Activated CD8-positive, alpha-beta memory T cell treated with anti-CD3 and anti-CD28 coated beads for 4 hours (primary cell): ENCODE results near the gene LRRTM4.
"Not testable (repeated sequence)": the region's sequence is repeated elsewhere in the genome, so short reads cannot be mapped to it uniquely, and the experiment has no call there.

ENCODE experiments used
- DNase-seq, 2 donors: peaks; one replicate each; pipeline ENCODE4 v3.0.0-alpha.2; 2020; ENCODE audit warnings: low read depth in 2 of 2

Gene LRRTM4

DNA sequence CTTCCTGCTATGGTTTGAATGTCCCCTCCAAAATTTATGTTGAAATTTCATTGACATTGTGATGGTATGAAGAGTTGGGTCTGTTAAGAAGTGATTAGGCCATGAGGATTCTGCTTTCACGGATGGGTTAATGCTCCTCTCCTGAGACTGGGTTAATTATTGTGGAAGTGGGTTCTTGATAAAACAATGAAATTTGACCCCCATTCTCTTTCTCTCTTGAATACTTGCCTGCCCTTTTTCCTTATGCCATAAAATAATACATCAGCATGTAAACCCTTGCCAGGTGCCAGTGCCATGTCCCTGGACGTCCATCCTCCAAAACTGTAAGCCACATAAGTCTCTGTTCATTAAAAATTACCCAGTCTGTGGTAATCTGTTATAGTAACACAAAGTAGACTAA is 352.8 kb downstream of the LRRTM4 start:
- no peak for DNase-seq

GRCh38 chr2:77164021-77164420 is 358.2 kb downstream of the LRRTM4 start:
- not testable (repeated sequence) for DNase-seq

- DNase-seq, result no peak
These were observed 361.2 kb downstream of the LRRTM4 start for GRCh38 chr2:77161009-77161408.

DNA sequence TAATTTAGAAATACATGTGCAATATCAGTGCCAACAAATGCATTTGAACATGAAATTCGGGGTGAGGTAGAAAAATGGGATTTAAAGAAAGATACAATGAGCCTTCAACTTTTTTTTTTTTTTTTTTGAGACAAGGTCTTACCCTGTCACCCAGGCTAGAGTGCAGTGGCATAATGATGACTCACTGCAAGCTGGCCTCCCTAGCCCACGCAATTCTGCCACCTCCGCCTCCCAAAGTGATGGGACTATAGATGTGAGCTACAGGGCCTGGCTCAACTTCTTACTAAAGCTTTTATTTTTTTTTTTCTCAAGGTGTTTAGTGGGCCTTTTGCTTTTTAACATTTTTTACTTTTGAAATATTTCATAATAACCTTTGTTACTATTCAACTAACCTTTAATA is 365.6 kb downstream of the LRRTM4 start:
- DNase-seq, result no peak

- no peak for DNase-seq
These were observed 366.7 kb downstream of the LRRTM4 start for GRCh38 chr2:77155511-77155910.

GRCh38 chr2:77149565-77149964 is 372.6 kb downstream of the LRRTM4 start:
- no peak for DNase-seq

GRCh38 chr2:77147153-77147552 is 375.0 kb downstream of the LRRTM4 start:
- no peak for DNase-seq

DNA sequence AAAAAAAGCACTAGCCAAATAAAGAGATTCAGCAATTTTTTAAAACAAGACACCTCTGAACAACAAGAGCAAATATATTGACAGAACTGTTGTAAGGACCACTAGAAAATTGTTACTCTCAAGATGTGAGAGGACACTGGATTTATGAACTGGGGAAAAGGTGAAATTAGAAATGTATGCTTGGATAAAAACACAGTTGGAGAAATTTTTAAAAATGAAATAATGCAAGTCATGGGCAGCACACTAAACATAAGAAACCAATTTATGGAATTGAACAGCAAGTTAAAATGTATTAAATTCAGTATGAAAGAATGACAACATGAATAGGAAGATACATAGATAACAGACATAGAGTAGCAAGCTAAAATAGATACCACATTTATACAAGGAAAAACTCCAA is 377.4 kb downstream of the LRRTM4 start:
- no peak for DNase-seq

GRCh38 chr2:77142141-77142540 is 380.0 kb downstream of the LRRTM4 start:
- no peak for DNase-seq

DNA sequence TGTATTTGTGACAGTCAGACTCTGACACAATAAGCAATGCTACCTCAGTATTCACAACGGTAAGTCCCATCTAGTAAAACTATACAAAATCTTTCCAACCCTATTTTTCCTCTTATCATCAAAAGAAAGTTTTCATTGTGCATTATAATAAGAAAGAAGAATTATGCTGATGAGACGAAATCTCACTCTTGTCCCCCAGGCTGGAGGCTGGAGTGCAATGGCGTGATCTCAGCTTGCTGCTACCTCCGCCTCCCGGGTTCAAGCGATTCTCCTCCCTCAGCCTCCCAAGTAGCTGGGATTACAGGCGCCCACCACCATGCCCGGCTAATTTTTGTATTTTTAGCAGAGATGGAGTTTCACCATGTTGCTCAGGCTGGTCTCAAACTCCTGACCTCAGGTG is 393.7 kb downstream of the LRRTM4 start:
- DNase-seq, result not testable (repeated sequence)

DNA sequence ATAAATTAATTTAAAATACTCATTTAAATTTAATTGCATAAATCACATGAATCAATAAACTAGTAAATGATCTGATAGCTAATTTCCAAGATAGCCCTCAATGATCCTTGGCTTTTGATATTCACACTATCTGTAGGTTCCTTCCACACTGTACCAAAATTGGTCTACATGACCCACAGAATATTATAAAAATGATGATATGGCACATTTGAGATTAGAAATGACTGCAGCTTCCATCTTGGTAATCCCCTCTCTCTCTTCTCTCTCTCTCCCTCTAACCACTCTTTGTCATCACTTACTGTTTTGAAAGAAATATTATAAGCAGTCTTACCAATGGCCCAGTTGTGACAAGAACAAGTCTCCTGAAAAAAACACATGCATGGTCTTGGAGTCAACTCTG is 394.8 kb downstream of the LRRTM4 start:
- no peak for DNase-seq

DNA sequence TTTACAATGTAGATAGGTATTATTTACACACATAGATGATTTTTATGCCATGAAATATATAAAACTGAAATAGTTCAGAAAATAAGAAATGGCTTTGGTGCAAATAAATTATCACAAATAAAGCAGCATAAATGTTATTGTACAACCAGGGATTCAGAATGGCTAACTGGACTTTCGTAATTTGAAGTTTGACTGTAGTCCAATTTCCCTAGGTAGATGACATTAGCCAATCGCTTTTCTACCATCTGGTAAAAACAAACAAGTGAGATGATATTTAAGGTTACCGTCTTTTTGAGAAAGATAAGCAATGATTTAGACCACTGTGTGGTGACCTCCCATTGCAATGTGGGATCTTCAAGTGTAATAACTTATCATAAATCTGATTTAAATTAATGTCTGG is 400.7 kb downstream of the LRRTM4 start:
- DNase-seq, result no peak

DNA sequence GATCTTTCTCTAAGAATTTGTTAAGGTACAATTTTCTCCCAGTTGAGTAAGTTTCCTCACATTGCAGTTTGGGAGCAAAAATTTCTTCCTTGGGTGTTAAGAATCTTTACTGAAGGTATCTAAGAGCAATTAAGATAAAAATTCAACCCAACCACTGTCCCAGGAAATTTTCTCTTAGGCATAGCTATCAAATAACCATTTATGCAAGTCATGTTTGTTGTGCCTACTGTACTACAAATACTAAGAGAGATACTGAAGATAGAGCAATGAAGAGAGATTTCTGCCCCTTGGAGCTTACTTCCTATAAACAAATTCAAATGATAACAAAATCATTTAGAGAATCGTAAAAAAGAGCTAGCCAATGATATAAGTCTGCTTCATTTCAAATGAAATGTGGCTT is 402.8 kb downstream of the LRRTM4 start:
- DNase-seq, result no peak

GRCh38 chr2:77108915-77109314 is 413.3 kb downstream of the LRRTM4 start:
- no peak for DNase-seq

- DNase-seq, result no peak
These were observed 417.2 kb downstream of the LRRTM4 start for GRCh38 chr2:77105008-77105407.

DNA sequence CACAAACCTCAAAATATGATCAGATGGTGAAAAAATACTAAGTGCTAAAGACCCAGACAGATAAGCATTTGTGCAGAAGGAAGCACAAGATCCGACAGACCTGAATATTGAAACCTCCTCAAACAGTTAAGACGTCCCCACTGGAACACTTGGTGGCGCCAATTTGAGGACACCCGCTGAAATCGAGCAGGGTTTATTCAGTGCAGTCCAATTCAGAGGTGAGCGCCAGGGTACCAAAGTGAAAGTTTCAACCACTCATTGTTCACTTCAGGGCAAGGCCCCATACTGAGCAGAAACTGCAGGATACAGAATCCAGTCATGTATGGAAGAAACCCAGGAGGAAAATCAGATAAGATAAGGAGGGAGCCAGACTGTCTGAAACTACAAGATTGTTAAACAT is 417.6 kb downstream of the LRRTM4 start:
- no peak for DNase-seq

DNA sequence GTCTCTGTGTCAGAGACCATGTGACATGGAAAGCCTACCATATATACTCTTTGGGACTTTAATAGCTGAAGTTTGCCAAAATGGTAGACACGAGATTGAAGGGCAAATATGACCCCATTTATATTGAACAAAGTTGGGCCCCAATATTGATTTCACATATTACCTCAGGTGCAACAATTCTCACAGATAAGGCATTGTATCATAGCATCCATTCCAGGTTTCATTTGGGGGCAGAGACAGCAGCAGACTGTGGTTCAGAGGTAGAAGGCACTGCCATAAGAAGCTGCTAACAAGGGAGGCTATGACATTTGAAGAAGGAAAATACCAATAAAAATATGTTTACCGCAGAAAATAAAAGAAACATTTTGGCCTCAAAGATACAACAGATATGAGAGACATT is 419.2 kb downstream of the LRRTM4 start:
- no peak for DNase-seq

- no peak for DNase-seq
These were observed 420.3 kb downstream of the LRRTM4 start for GRCh38 chr2:77101796-77102452.

- no peak for DNase-seq
These were observed 422.2 kb downstream of the LRRTM4 start for GRCh38 chr2:77099961-77100360.

- not testable (repeated sequence) for DNase-seq
These were observed 426.7 kb downstream of the LRRTM4 start for GRCh38 chr2:77095525-77095924.

- no peak for DNase-seq
These were observed 427.1 kb downstream of the LRRTM4 start for GRCh38 chr2:77095096-77095495.

GRCh38 chr2:77088424-77088823 is 433.8 kb downstream of the LRRTM4 start:
- not testable (repeated sequence) for DNase-seq

DNA sequence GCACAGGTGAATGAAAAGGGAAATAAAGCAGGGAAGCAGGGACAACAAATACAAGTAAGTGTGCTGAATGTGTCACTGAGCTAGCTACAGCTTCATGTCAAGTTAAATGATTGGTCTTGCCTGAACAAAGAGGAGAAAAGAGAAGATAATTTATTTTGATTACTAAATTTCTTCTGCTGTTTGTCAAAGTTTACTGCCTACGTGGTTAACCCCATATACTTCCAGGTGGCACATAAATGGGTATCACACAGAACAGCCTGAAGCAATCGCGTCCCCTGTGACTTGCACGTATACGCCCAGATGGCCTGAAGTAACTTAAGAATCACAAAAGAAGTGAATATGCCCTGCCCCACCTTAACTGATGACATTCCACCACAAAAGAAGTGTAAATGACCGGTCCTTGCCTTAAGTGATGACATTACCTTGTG is 434.2 kb downstream of the LRRTM4 start:
- DNase-seq, result no peak

DNA sequence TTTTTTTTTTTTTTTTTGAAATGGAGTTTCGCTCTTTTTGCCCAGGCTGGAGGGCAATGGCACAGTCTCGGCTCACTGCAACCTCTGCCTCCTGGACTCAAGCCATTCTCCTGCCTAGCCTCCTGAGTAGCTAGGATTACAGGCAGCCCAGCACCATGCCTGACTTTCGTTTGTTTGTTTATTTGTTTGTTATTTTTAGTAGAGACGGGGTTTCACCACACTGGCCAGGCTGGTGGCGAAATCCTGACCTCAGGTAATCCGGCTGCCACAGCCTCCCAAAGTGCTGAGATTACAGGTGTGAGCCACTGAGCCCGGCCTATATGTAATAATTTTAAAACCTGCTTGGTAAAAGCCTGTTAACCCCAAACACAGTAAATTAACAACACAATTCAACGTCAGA is 435.7 kb downstream of the LRRTM4 start:
- DNase-seq, result no peak
